ENCODE measurements around the gene PDE7B. TPM values are rescaled to one million over a fixed set of nuclear protein-coding genes. Genes with fewer than 3 reads are reported as not detected.

PDE7B gene
- polyA plus RNA-seq, 1 of the 3 experiments (the other 2 are of a cell fraction), result 1.9 TPM

DNA sequence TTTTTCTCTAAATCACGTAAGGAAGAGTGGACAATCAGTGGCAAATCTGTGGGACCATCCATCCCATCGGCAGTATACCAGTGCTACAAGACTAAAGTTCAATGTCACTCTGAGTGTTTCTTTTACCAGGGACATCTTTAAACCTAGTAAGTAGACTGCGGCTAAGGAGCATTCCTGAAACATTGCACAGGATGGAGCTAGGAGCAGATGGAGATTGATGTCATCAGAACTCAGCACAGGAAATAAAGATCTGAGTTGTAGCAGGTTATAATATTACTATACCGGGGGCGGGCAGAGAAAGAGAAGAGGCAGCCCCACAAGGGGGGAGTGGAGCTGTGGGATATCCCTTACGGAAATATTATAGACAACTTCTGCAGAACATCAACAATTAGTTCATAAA, 236.5 kb downstream of the PDE7B start:
- no peak for DNase-seq
- H3K9me3 ChIP-seq, result no peaks in the 10 kb centered on the region
- H3K36me3 ChIP-seq (replicated peaks in 1 of 2; ENCODE audit: control insufficient read depth in 1 of 2, insufficient read depth in 2 of 2, low read length in 1 of 2), result no peaks in the 10 kb centered on the region
- H3K9me2 ChIP-seq, result no peaks in the 10 kb centered on the region
- H3K9ac ChIP-seq, result no peak overlapping the region
- 81% methylated on average over 6 of the region's 6 CpGs for WGBS (ENCODE audit: low lambda C conversion rate)
- H4K20me1 ChIP-seq (ENCODE audit: insufficient read depth), result no peaks in the 10 kb centered on the region
- CTCF ChIA-PET, result no interaction called here
- peak overlapping the region in 1 of 2 experiments; percentile 59; a peak in 2 of 4 replicates for H3K27ac ChIP-seq (ENCODE audit: low read depth in 2 of 2, low read length in 1 of 2)
- H3K27me3 ChIP-seq (ENCODE audit: insufficient read depth), result no peaks in the 10 kb centered on the region
- peaks cover 9 to 13% of the 10 kb centered on the region in 2 experiments; a peak in 3 of 4 replicates for H3K4me1 ChIP-seq (ENCODE audit: control insufficient read depth in 1 of 2, insufficient read depth in 2 of 2, low read depth in 1 of 2, low read length in 1 of 2)
- no peak overlapping the region for H3K4me3 ChIP-seq (ENCODE audit: low read depth in 2 of 2, low read length in 1 of 2)
- H2AFZ ChIP-seq (ENCODE audit: low read depth), result no peak overlapping the region
- peaks cover 22% of the 10 kb centered on the region for H3F3A ChIP-seq (replicated peaks; ENCODE audit: insufficient read depth)
- no peak overlapping the region for H3K4me2 ChIP-seq
- H3K79me2 ChIP-seq (ENCODE audit: insufficient read depth), result no peaks in the 10 kb centered on the region
- POLR2A ChIA-PET, result no interaction called here
- TF ChIP-seq TAF1 (IDR thresholded peaks at IDR 0.05; ENCODE audit: borderline replicate concordance, low read depth, low read length), result no peak
- TF ChIP-seq TCF12 (IDR thresholded peaks at IDR 0.05), result peak; percentile 60
- TF ChIP-seq NRF1 (IDR thresholded peaks at IDR 0.05; ENCODE audit: low read depth, low read length), result no peak
- no peak for TF ChIP-seq EP300 (IDR thresholded peaks at IDR 0.05; ENCODE audit: borderline replicate concordance in 1 of 2, low read depth in 1 of 2, low read length in 1 of 2)
- no peak for TF ChIP-seq GATA2 (CRISPR knock-in tag; IDR thresholded peaks at IDR 0.05)
- TF ChIP-seq, protein P1, sequence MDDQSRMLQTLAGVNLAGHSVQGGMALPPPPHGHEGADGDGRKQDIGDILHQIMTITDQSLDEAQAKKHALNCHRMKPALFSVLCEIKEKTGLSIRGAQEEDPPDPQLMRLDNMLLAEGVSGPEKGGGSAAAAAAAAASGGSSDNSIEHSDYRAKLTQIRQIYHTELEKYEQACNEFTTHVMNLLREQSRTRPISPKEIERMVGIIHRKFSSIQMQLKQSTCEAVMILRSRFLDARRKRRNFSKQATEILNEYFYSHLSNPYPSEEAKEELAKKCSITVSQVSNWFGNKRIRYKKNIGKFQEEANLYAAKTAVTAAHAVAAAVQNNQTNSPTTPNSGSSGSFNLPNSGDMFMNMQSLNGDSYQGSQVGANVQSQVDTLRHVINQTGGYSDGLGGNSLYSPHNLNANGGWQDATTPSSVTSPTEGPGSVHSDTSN (IDR thresholded peaks at IDR 0.05), result peak; percentile 73
- TF ChIP-seq JUND (IDR thresholded peaks at IDR 0.05), result 0 out of 2 replicates have a peak, but pooled peaks have one; percentile 17

DNA sequence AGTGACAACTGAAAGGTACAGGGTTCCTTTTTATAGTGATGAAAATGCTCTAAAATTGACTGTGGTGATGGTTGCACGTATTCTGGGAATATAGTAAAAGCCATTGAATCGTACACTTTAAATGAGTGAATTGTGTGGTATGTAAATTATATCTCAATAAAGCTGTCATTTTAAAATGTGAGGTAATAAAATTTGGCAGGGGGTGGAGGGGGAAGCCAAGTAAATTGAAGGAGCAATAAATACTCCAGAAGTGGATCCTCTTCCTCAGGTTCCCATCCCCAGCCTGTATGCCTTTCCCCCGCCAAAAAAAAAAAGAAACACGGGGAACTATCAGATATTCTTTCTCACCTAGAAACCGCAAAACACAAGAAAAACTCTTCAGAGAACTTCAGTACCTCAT, 237.2 kb downstream of the PDE7B start:
- no peak for TF ChIP-seq YY1 (IDR thresholded peaks at IDR 0.05; ENCODE audit: low read depth)
- TF ChIP-seq MEF2A (IDR thresholded peaks at IDR 0.05; ENCODE audit: borderline replicate concordance, low read depth), result no peak
- TF ChIP-seq, protein P2, sequence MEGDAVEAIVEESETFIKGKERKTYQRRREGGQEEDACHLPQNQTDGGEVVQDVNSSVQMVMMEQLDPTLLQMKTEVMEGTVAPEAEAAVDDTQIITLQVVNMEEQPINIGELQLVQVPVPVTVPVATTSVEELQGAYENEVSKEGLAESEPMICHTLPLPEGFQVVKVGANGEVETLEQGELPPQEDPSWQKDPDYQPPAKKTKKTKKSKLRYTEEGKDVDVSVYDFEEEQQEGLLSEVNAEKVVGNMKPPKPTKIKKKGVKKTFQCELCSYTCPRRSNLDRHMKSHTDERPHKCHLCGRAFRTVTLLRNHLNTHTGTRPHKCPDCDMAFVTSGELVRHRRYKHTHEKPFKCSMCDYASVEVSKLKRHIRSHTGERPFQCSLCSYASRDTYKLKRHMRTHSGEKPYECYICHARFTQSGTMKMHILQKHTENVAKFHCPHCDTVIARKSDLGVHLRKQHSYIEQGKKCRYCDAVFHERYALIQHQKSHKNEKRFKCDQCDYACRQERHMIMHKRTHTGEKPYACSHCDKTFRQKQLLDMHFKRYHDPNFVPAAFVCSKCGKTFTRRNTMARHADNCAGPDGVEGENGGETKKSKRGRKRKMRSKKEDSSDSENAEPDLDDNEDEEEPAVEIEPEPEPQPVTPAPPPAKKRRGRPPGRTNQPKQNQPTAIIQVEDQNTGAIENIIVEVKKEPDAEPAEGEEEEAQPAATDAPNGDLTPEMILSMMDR (IDR thresholded peaks at IDR 0.05), result no peak
- TF ChIP-seq CHD2 (IDR thresholded peaks at IDR 0.05; ENCODE audit: low read length, partially characterized antibody), result no peak
- TF ChIP-seq GATA2 (CRISPR knock-in tag; IDR thresholded peaks at IDR 0.05), result no peak
- TF ChIP-seq ELF1 (IDR thresholded peaks at IDR 0.05), result no peak
- Histone ChIP-seq H3K36me3 (replicated peaks in 1 of 2; ENCODE audit: control insufficient read depth in 1 of 2, insufficient read depth in 2 of 2, low read length in 1 of 2) (no peaks in the 10 kb centered on the region), H3K27me3 (ENCODE audit: insufficient read depth) (no peaks in the 10 kb centered on the region), H3K4me2 (no peak overlapping the region), H3K79me2 (ENCODE audit: insufficient read depth) (no peaks in the 10 kb centered on the region), H3K4me3 (ENCODE audit: low read depth in 2 of 2, low read length in 1 of 2) (no peak overlapping the region), H3F3A (replicated peaks; ENCODE audit: insufficient read depth) (peaks cover 22% of the 10 kb centered on the region), H3K27ac (ENCODE audit: low read depth in 2 of 2, low read length in 1 of 2) (peak overlapping the region in 1 of 2 experiments; percentile 59; a peak in 1 of 4 replicates), H3K9me2 (no peaks in the 10 kb centered on the region), H3K9me3 (no peaks in the 10 kb centered on the region), H2AFZ (ENCODE audit: low read depth) (no peak overlapping the region), H3K4me1 (ENCODE audit: control insufficient read depth in 1 of 2, insufficient read depth in 2 of 2, low read depth in 1 of 2, low read length in 1 of 2) (peaks cover 9 to 13% of the 10 kb centered on the region in 2 experiments; a peak in 3 of 4 replicates), H3K9ac (no peak overlapping the region), H4K20me1 (ENCODE audit: insufficient read depth) (no peaks in the 10 kb centered on the region)
- DNase-seq, result no peak
- ChIA-PET POLR2A (no interaction called here), CTCF (no interaction called here)
- 97% methylated on average over 5 of the region's 5 CpGs for WGBS (ENCODE audit: low lambda C conversion rate)

Data from SK-N-SH (cell line).